PC-3 (cell line): Measurements from ENCODE around the gene MC4R. TPM values are rescaled to one million over a fixed set of nuclear protein-coding genes. Genes with fewer than 3 reads are reported as not detected.

Experiments used
- ATAC-seq: fragments of 200-7000 bp; cut with Tn5 transposase; 2 replicates; pipeline ENCODE4 v1.9.1; 2020; ENCODE audit warnings: mild to moderate bottlenecking, moderate library complexity
- BruUV-seq: library from RNA; stranded (reverse); fragments of 400-500 nt; replicated peaks from 2 replicates; lab custom pipeline; 2021; lab: Mats Ljungman, UMichigan
- CTCF ChIA-PET: fragments of 300-600 bp; sonication (Branson Sonifier 250); formaldehyde crosslinking; loops from one replicate; lab custom pipeline; 2022; ENCODE audit warnings: antibody characterized with exemption; lab: Charles Lee
- POLR2A ChIA-PET: fragments of 300-600 bp; sonication (Branson Sonifier 250); formaldehyde crosslinking; loops from one replicate; lab custom pipeline; 2022; ENCODE audit warnings: antibody characterized with exemption; ENCODE audit not compliant: unreplicated experiment; lab: Charles Lee
- DNase-seq: peaks from one replicate; pipeline ENCODE4 v3.0.0-alpha.2; 2015
- H2AFZ ChIP-seq: fragments of 300-600 bp; sonication (generic); 2 replicates; pipeline ENCODE4 v1.6.0; 2016; ENCODE audit warnings: antibody characterized with exemption, low read length
- H3F3A ChIP-seq: fragments of 300-600 bp; sonication (generic); one replicate; pipeline ENCODE4 v1.6.0; 2017; ENCODE audit warnings: antibody characterized with exemption, low read length, control low read depth, mild to moderate bottlenecking; ENCODE audit not compliant: unreplicated experiment
- H3K27ac ChIP-seq: fragments of 300-600 bp; sonication (generic); 2 replicates; pipeline ENCODE4 v1.5.1; 2016; ENCODE audit warnings: mild to moderate bottlenecking, low read length
- H3K27me3 ChIP-seq: fragments of 300-600 bp; sonication (generic); 2 replicates; pipeline ENCODE4 v1.6.1; 2016; ENCODE audit warnings: low read length, mixed read lengths
- H3K36me3 ChIP-seq: fragments of 300-600 bp; sonication (generic); 2 replicates; pipeline ENCODE4 v1.6.1; 2016; ENCODE audit warnings: low read depth, mixed run types, low read length, mixed read lengths
- H3K4me1 ChIP-seq: fragments of 300-600 bp; sonication (generic); 2 replicates; pipeline ENCODE4 v1.5.1; 2016; ENCODE audit warnings: low read length; ENCODE audit not compliant: insufficient read depth
- H3K4me2 ChIP-seq: fragments of 300-600 bp; sonication (generic); 2 replicates; pipeline ENCODE4 v1.6.0; 2016; ENCODE audit warnings: low read length
- H3K4me3 ChIP-seq: fragments of 300-600 bp; sonication (generic); 2 replicates; pipeline ENCODE4 v1.5.1; 2016; ENCODE audit warnings: mild to moderate bottlenecking, low read length, mixed read lengths
- H3K79me2 ChIP-seq: fragments of 300-600 bp; sonication (generic); 2 replicates; pipeline ENCODE4 v1.6.1; 2017; ENCODE audit warnings: low read length, mixed read lengths
- H3K9ac ChIP-seq: fragments of 300-600 bp; sonication (generic); 2 replicates; pipeline ENCODE4 v1.6.0; 2016; ENCODE audit warnings: mild to moderate bottlenecking, low read length
- H3K9me2 ChIP-seq: fragments of 300-600 bp; sonication (generic); replicated peaks from 2 replicates; pipeline ENCODE4 v1.6.1; 2016; ENCODE audit warnings: mixed run types, low read length, mixed read lengths
- H3K9me3 ChIP-seq: fragments of 300-600 bp; sonication (generic); 2 replicates; pipeline ENCODE4 v1.6.1; 2016; ENCODE audit warnings: low read length, mixed read lengths
- H4K20me1 ChIP-seq: fragments of 300-600 bp; sonication (generic); 2 replicates; pipeline ENCODE4 v1.6.1; 2016; ENCODE audit warnings: low read length, mixed read lengths
- EZH2 ChIP-seq: fragments of 300-600 bp; sonication (generic); IDR thresholded peaks from one replicate; pipeline ENCODE4 v1.6.1; 2017; ENCODE audit warnings: antibody characterized with exemption, mild to moderate bottlenecking, low read length; ENCODE audit not compliant: unreplicated experiment
- EZH2phosphoT487 ChIP-seq: fragments of 300-600 bp; sonication (generic); IDR thresholded peaks from 2 replicates; pipeline ENCODE4 v1.6.1; 2018; ENCODE audit warnings: mild to moderate bottlenecking, antibody characterized with exemption, low read length, borderline replicate concordance
- intact Hi-C: fragments of 100-400 bp; cut with micrococcal nuclease; formaldehyde crosslinking; loops from 2 replicates; pipeline ENCODE4 v1.9.0; 2023
- total RNA-seq: library from RNA; depleted of rRNA; stranded (reverse); fragments of >200 nt; gene quantifications from 2 replicates; pipeline ENCODE4 v1.2.3, GENCODE V29; 2014
- TF ChIP-seq, protein P1 (sequence below): fragments of 300-600 bp; sonication (generic); conservative IDR thresholded peaks from 2 replicates; pipeline ENCODE4 v1.5.1; 2017; ENCODE audit warnings: antibody characterized with exemption, low read depth, mild to moderate bottlenecking, low read length

The MC4R gene
- total RNA-seq, 1 experiment from 2014 or later: not detected

DNA sequence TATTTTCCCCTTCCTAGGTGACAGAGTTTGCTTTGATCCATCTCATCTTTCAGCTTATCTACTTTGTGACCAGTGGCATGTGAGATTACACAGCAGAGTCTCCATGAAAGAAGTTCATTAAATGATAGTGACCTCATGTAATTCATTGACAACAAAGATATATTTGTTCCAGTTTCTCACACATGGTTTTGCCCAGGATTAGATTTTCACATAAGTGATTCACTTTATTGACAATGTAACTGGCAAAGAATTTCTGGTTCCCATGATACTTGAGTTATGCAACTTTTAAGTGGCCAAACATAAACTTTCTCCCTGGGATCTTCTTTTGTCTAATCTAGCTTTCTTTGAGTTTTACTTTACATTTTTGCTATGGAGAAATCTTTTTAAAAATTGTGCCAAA lies 50.0 kb downstream of the MC4R start:
- no peaks in the 10 kb centered on the region for H3K9me3 ChIP-seq
- H3K4me3 ChIP-seq: no peak overlapping the region
- intact Hi-C loops: no loop called here
- H3K4me2 ChIP-seq: 0 out of 2 replicates have a peak overlapping the region, but pooled peaks have one; percentile 11
- no peaks in the 10 kb centered on the region for H3K79me2 ChIP-seq
- no peaks in the 10 kb centered on the region for H3K9me2 ChIP-seq
- DNase-seq: peak; percentile 70
- no peaks in the 10 kb centered on the region for H3F3A ChIP-seq
- no peak overlapping the region for H2AFZ ChIP-seq
- POLR2A ChIA-PET: no interaction called here
- CTCF ChIA-PET: no interaction called here
- peak; percentile 42; the same call in 1 of the 2 replicates for ATAC-seq
- TF ChIP-seq, protein P1, sequence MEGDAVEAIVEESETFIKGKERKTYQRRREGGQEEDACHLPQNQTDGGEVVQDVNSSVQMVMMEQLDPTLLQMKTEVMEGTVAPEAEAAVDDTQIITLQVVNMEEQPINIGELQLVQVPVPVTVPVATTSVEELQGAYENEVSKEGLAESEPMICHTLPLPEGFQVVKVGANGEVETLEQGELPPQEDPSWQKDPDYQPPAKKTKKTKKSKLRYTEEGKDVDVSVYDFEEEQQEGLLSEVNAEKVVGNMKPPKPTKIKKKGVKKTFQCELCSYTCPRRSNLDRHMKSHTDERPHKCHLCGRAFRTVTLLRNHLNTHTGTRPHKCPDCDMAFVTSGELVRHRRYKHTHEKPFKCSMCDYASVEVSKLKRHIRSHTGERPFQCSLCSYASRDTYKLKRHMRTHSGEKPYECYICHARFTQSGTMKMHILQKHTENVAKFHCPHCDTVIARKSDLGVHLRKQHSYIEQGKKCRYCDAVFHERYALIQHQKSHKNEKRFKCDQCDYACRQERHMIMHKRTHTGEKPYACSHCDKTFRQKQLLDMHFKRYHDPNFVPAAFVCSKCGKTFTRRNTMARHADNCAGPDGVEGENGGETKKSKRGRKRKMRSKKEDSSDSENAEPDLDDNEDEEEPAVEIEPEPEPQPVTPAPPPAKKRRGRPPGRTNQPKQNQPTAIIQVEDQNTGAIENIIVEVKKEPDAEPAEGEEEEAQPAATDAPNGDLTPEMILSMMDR: no peak
- TF ChIP-seq EZH2: no peak
- no peak for TF ChIP-seq EZH2phosphoT487
- no peaks in the 10 kb centered on the region for H4K20me1 ChIP-seq
- no peak overlapping the region for H3K9ac ChIP-seq
- H3K27me3 ChIP-seq: no peaks in the 10 kb centered on the region
- H3K36me3 ChIP-seq: no peaks in the 10 kb centered on the region
- BruUV-seq: no TSS peak
- peak overlapping the region; percentile 50 for H3K27ac ChIP-seq
- H3K4me1 ChIP-seq: peaks cover 11% of the 10 kb centered on the region
